SK-N-SH treated with all-trans-retinoic acid at 6 μM for 48 hours (cell line): ENCODE measurements around the gene PDLIM3.
A peak's percentile ranks its signal among the peaks of the same experiment; 100 is the strongest.

Source experiments
- ATAC-seq: fragments of 200-7000 bp; cut with Tn5 transposase; 3 replicates; pipeline ENCODE4 v1.9.1; 2020; ENCODE audit warnings: mild to moderate bottlenecking, moderate library complexity
- ARNTL ChIP-seq: fragments of 450-650 bp; formaldehyde crosslinking; IDR thresholded peaks from 2 replicates; pipeline ENCODE4 v1.5.0; 2020; ENCODE audit warnings: low read depth, mild to moderate bottlenecking, moderate library complexity, borderline replicate concordance
- BACH2 ChIP-seq: fragments of 250-450 bp; sonication (Bioruptor Pico); IDR thresholded peaks from 2 replicates; pipeline ENCODE4 v1.9.0; 2021; ENCODE audit warnings: mild to moderate bottlenecking, borderline replicate concordance
- CREB5 ChIP-seq: fragments of 250-450 bp; sonication (Bioruptor Pico); IDR thresholded peaks from 2 replicates; pipeline ENCODE4 v1.5.1; 2020; ENCODE audit warnings: low read depth, mild to moderate bottlenecking, moderate library complexity
- CSDC2 ChIP-seq: fragments of 250-450 bp; sonication (Bioruptor Pico); IDR thresholded peaks from 2 replicates; pipeline ENCODE4 v1.5.0; 2020; ENCODE audit warnings: mild to moderate bottlenecking, moderate library complexity
- CSRNP3 ChIP-seq: fragments of 250-450 bp; sonication (Bioruptor Pico); IDR thresholded peaks from 2 replicates; pipeline ENCODE4 v1.5.1; 2021; ENCODE audit warnings: mild to moderate bottlenecking, moderate library complexity
- ESRRG ChIP-seq: fragments of 250-450 bp; sonication (Bioruptor Pico); IDR thresholded peaks from 2 replicates; pipeline ENCODE4 v1.6.1; 2021; ENCODE audit warnings: mild to moderate bottlenecking
- ISL1 ChIP-seq: fragments of 250-450 bp; sonication (Bioruptor Pico); IDR thresholded peaks from 2 replicates; pipeline ENCODE4 v2.1.2; 2022; ENCODE audit warnings: mild to moderate bottlenecking, moderate library complexity
- OSR1 ChIP-seq: fragments of 250-450 bp; sonication (Bioruptor Pico); IDR thresholded peaks from 2 replicates; pipeline ENCODE4 v1.8.0; 2022; ENCODE audit warnings: moderate library complexity, mild to moderate bottlenecking, inconsistent platforms
- PATZ1 ChIP-seq: fragments of 250-450 bp; sonication (Bioruptor Pico); IDR thresholded peaks from 2 replicates; pipeline ENCODE4 v1.8.0; 2020; ENCODE audit warnings: mild to moderate bottlenecking, moderate library complexity, borderline replicate concordance
- POU6F1 ChIP-seq: fragments of 250-450 bp; sonication (Bioruptor Pico); IDR thresholded peaks from 2 replicates; pipeline ENCODE4 v1.8.0; 2021; ENCODE audit warnings: low read depth, mild to moderate bottlenecking, moderate library complexity, borderline replicate concordance
- PPARA ChIP-seq: fragments of 250-450 bp; sonication (Bioruptor Pico); IDR thresholded peaks from 2 replicates; pipeline ENCODE4 v1.5.0; 2020; ENCODE audit warnings: mild to moderate bottlenecking, borderline replicate concordance
- RARB ChIP-seq: fragments of 250-450 bp; sonication (Bioruptor Pico); IDR thresholded peaks from 2 replicates; pipeline ENCODE4 v1.8.0; 2021; ENCODE audit warnings: mild to moderate bottlenecking, moderate library complexity
- SNAI2 ChIP-seq: fragments of 250-450 bp; sonication (Bioruptor Pico); IDR thresholded peaks from 2 replicates; pipeline ENCODE4 v1.5.0; 2020; ENCODE audit warnings: mild to moderate bottlenecking, moderate library complexity
- TCF4 ChIP-seq: fragments of 250-450 bp; sonication (Bioruptor Pico); IDR thresholded peaks from 2 replicates; pipeline ENCODE4 v1.8.0; 2021; ENCODE audit warnings: mild to moderate bottlenecking, moderate library complexity, borderline replicate concordance
- TOX ChIP-seq: fragments of 250-450 bp; sonication (Bioruptor Pico); IDR thresholded peaks from 2 replicates; pipeline ENCODE4 v1.8.0; 2021; ENCODE audit warnings: mild to moderate bottlenecking, moderate library complexity, borderline replicate concordance
- TSHZ2 ChIP-seq: fragments of 250-450 bp; sonication (Bioruptor Pico); IDR thresholded peaks from 2 replicates; pipeline ENCODE4 v1.5.0; 2020; ENCODE audit warnings: mild to moderate bottlenecking, moderate library complexity
- ZC3H10 ChIP-seq: fragments of 250-450 bp; sonication (Bioruptor Pico); IDR thresholded peaks from 2 replicates; pipeline ENCODE4 v1.5.1; 2021; ENCODE audit warnings: mild to moderate bottlenecking, moderate library complexity
- ZFP30 ChIP-seq: fragments of 450-650 bp; formaldehyde crosslinking; IDR thresholded peaks from 2 replicates; pipeline ENCODE4 v1.5.0; 2022; ENCODE audit warnings: mild to moderate bottlenecking, moderate library complexity
- ZNF8 ChIP-seq: fragments of 450-650 bp; formaldehyde crosslinking; IDR thresholded peaks from 2 replicates; pipeline ENCODE4 v1.5.0; 2020; ENCODE audit warnings: mild to moderate bottlenecking, moderate library complexity

The PDLIM3 gene

GRCh38 chr4:185535612-185536410 lies 504 bp upstream of the PDLIM3 start (continued):
- TF ChIP-seq PATZ1 (CRISPR knock-in tag) (no peak), CREB5 (CRISPR knock-in tag) (no peak), POU6F1 (CRISPR knock-in tag) (no peak), CSRNP3 (CRISPR knock-in tag) (no peak), TOX (no peak)

- ATAC-seq, result peak; percentile 41; the same call in 2 of the 3 replicates
- TF ChIP-seq PPARA (CRISPR knock-in tag), result no peak
- TF ChIP-seq ISL1 (CRISPR knock-in tag), result no peak
- TF ChIP-seq TCF4 (CRISPR knock-in tag), result no peak
- no peak for TF ChIP-seq ARNTL (CRISPR knock-in tag)
- TF ChIP-seq OSR1 (CRISPR knock-in tag), result no peak
- no peak for TF ChIP-seq ZC3H10 (CRISPR knock-in tag)
- TF ChIP-seq SNAI2 (CRISPR knock-in tag), result no peak
- TF ChIP-seq ZNF8 (CRISPR knock-in tag), result no peak
- TF ChIP-seq CREB5 (CRISPR knock-in tag), result no peak
Observed at GRCh38 chr4:185534511-185534865, 819 bp downstream of the PDLIM3 start.

GRCh38 chr4:185532795-185533324 lies 2.4 kb downstream of the PDLIM3 start:
- no peak for ATAC-seq
- TF ChIP-seq TSHZ2 (no peak), TOX (no peak), CSRNP3 (CRISPR knock-in tag) (no peak), PATZ1 (CRISPR knock-in tag) (no peak), ESRRG (no peak), ZFP30 (CRISPR knock-in tag) (no peak), CSDC2 (no peak), PPARA (CRISPR knock-in tag) (no peak), ZNF8 (CRISPR knock-in tag) (no peak), RARB (CRISPR knock-in tag) (no peak), ARNTL (CRISPR knock-in tag) (no peak), BACH2 (CRISPR knock-in tag) (no peak)
